Vagina (tissue), 2 donors: ENCODE results near the gene PARM1.

ENCODE experiments used
- CTCF ChIP-seq, 3 experiments: fragments of 450-650 bp in 2 of 3; fragments of 200-600 bp in 1 of 3; sonication (generic) in 1 of 3; IDR thresholded peaks; one replicate each; pipeline ENCODE4 v1.5.1; 2017 to 2019; ENCODE audit warnings: antibody characterized with exemption in 3 of 3, mild to moderate bottlenecking in 2 of 3, moderate library complexity in 2 of 3
- POLR2A ChIP-seq, 2 donors: fragments of 450-650 bp; IDR thresholded peaks; one replicate each; pipeline ENCODE4 v1.6.1; 2017; ENCODE audit warnings: antibody characterized with exemption in 2 of 2, mild to moderate bottlenecking in 2 of 2, moderate library complexity in 2 of 2

DNA sequence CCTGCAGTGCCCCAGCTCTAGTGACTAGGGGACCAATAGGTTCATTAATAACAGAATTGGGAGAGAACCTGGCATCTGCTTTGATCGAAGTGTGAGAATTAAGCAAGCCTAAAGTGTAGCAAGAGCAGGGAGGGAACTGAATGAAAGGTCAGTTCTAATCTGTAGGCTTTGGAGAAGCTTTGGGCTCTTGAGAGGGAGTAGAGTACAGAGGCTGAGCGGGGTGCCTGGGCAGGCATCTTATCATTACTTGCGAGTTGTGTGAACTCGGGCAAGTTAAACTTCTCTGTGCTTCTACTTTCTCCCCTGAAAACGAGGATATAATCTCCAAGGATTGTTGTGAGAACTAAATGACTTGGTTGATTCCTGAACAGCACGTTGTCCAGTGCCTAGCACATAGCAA is 906 bp upstream of the PARM1 start:
- no peak for TF ChIP-seq CTCF (IDR thresholded peaks at IDR 0.05)
- no peak for TF ChIP-seq POLR2A (IDR thresholded peaks at IDR 0.05)
